ENCODE measurements around the gene CDV3.

DNA sequence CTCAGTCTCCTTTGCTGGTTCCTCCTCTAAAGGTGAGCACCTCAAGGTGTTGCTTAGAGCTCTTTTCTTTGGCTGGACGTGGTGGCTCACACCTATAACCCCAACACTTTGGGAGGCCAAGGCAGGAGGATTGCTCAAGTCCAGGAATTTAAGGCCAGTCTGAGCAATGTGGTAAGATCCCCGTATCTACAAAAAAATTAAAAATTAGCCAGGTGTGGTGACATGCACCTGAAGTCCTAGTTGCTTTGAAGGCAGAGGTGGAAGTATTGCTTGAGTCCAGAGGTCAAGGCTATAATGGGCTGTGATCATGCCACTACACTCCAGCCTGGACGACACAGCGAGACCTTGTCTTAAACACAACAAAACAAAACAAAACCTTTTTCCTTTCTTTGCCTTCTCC is 60.0 kb downstream of the CDV3 start:
- TF ChIP-seq, protein P1, sequence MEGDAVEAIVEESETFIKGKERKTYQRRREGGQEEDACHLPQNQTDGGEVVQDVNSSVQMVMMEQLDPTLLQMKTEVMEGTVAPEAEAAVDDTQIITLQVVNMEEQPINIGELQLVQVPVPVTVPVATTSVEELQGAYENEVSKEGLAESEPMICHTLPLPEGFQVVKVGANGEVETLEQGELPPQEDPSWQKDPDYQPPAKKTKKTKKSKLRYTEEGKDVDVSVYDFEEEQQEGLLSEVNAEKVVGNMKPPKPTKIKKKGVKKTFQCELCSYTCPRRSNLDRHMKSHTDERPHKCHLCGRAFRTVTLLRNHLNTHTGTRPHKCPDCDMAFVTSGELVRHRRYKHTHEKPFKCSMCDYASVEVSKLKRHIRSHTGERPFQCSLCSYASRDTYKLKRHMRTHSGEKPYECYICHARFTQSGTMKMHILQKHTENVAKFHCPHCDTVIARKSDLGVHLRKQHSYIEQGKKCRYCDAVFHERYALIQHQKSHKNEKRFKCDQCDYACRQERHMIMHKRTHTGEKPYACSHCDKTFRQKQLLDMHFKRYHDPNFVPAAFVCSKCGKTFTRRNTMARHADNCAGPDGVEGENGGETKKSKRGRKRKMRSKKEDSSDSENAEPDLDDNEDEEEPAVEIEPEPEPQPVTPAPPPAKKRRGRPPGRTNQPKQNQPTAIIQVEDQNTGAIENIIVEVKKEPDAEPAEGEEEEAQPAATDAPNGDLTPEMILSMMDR (IDR thresholded peaks at IDR 0.05), result no peak
- no peak for TF ChIP-seq EZH2 (IDR thresholded peaks at IDR 0.05; ENCODE audit: borderline replicate concordance, insufficient read depth, low read depth, low read length, poor library complexity, severe bottlenecking)
